Medulla oblongata (tissue), 1 donor: Measurements from ENCODE around the gene TOLLIP.
A peak's percentile ranks its signal among the peaks of the same experiment; 100 is the strongest.
"Not testable (repeated sequence)": the region's sequence is repeated elsewhere in the genome, so short reads cannot be mapped to it uniquely, and the experiment has no call there.

Experiments
- DNase-seq: peaks from one replicate; pipeline ENCODE4 v3.0.0-alpha.2; 2015; ENCODE audit errors: extremely low spot score

TOLLIP gene

DNA sequence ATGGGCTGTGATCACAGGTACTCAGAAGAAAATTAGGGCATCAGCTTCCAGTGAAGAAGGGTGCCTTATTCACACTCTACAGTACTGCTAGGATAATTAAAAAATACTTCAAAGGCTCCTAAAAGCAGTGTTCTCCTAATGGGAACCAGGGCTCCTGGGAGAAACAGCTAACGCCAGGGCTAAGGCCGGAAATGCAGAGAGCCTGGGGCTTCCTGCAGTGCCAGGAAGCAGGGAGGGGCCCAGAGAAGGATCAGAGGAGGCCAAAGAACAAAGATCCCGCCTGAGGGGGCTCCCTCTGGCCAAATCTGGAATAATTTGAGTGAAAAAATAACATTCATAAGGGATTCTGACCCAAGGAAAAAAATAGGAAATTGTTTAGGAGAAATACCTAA is 27.5 kb downstream of the TOLLIP start:
- DNase-seq = no peak

DNA sequence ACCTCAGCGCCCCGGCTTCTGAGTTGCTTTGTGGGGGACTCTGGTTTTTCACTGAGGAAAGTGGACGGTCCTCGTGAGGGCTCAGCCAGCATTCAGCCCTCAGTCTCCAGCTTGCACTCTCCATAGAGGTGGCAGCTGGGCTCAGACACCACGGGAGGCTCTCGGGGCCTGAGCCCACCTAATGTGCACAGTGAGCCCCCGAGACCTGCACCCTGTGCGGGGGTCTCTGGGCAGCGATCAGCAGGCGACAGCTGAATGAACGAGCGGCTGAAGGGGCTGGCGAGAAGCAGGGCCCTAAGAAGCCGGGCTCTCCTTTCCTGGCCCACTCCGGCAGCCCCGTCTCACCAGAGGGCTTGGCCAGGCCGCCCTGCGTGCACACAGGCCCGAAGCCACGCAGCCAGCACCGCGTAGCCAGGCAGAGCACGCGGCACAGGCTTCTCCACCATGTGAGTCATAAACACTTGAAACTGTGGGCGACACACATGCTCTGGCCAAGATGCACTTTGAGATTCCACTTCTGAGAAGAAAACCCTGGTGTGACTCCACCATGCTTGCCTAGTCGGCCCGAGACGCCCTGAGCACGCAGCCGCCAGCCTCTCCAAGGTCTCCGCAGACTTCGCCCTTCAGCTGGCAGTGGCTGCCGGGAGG is 28.0 kb downstream of the TOLLIP start:
- no peak for DNase-seq

DNA sequence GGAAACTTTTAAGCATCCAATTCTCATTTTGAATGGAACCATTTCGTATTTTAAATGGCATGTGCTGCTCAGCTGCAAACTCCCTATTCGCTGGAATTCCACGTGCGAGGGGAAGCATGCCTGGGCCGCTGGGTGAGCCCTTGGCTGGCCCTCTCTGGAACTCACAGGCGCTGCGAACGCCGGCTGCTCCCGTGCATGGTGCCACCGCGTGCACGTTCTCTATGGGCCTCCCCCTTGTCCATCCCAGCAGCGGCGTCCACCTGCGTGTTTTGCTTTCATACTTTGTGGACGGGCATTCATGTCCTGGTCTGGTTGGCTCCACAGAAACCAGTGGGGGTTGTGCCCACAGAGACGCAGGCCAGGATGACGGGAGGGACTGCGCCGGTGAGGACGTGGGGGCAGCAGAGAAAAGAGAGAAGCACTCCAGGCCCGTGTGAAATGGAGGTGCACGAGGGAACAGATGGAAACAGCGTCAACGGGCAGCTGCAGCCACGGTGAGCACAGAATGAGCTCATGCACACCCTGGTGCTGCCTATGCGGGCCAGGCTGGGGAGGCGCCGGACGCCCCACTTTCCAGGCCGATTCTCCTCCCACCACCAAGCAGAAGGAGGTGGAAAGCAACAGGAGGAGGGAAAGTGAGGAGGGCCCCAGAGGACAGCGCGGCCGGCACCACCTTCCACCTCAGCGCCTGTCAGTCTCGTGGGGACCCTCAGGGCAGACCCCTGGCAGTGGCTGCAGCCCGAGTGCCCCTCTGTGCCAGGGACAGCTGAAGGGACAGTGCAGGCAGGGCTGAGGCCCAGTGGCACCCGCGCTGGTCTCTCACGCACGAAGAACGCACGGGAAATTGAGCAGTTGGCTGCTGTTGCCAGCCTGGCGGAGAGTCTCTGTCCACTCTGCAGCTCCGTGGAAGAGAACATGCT is 29.1 kb downstream of the TOLLIP start:
- no peak for DNase-seq

DNA sequence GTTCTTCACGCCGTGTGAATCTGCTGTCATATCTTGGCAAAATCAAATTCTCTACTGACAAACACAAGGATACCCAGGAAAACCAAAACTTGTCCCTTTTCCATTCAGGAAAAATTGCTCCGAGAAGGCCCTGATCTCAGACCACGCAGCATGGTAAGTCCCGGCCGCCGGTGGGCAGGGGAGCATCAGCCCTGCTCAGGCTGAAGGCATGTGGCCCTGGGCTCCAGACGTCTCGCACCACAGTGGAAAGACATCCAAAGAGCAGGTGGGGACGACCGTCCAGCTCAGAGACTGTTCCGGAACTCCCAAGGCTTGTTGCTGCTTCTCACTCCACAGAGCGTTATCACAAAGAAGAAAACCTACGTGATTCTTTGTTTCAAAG is 29.8 kb downstream of the TOLLIP start:
- no peak for DNase-seq

DNA sequence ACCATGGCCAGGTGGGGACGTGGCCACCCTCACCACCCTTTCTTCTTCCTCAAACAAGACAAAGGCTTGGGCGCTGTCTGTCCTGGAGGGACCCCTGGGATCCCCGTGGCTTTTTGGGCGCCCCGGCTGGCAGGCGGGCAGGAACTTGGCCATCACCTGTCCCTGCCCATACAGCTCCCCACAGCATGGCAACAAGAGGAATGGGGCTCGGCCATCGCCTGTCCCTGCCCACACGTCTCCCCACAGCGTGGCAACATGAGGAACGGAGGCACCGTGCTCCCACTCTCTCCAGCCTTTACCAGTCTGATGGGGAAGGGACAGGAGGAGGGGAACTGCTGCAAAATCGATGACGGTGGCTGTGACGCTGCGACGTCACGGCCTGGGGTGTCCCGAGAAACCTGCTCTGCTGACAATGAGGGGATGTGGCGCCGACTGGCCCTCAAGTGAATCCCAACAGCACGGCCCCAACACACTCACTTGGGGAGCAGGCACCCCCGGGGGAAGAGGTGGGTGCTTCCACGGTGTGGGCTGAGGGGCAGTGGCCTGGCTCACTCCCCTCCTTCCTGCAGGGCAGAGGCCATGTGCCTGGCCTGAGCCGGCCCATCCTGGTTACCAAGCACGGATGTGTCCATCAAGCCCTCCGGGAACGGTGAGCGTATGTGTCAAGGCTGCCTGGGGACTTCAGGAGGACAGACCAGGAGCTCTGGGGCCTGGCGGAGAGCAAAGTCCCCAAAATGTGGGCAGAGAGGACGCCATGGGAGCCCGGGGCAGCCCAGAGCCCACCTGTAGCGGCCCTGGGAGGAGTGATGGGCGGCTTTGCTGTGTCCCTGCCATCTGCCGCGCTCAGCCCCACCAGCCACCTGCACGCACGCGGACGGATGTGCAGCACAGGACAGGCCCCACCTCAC is 30.4 kb downstream of the TOLLIP start:
- no peak for DNase-seq

DNA sequence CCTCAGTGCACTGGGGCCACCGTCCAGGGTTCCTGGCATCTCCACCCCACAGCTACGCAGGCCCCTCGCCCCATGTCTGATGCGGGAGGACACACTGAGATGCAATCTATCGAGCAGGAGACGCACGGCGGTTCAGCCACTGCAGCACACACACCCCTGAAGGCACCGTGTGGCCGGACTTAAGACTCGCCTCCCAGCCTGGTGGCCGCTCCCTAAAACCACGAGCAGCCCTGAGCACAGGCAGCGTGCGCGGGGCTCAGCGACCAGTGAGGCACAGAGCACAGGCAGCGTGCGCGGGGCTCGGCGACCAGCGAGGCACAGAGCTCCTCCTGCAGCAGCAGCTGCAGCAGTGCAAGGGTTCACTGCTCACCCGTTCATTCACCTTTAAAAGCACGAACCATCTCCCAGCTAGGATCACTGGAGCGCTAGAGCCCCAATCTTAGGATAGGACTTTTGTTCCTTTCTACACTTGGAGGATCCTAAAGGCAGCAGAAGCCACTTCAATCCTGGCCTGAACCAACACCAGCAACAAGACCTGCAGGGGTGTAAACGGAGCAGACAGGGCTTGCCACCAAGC is 31.4 kb downstream of the TOLLIP start:
- DNase-seq = no peak

DNA sequence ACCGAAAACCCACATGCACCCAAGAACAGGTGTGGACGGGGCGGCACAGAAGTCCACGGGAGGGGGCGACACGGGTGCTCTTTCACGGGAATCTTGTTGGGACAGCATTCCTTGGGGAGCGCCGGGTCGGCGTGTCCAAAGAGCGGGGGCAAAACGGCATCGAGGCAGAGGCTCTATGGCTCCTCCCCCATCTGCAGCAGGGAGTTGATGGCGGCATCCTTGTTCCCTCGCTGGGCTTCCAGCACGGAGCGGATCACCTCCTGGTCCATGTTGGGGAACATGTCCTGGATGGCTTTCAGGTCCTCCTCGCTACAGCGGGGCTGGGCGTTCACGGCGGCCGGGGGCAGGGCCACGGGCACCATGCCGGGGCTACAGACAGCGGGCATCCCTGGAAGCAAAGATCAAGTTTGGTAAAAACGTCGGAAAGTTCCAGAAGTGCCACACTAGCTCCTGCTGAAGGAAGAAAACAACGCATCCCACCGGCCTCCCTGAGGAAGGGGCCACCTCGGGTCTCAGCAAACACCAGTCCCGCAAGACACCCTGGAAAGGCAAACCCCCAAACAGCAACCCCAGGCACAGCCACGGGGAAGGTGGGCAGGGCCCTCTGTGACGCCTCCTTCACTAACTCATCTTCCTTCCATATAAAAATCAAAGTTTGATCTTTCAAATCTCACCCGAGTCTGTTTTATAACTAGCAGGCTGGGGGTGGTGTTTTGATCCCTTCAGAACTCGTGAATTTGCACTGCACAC is 32.4 kb downstream of the TOLLIP start:
- no peak for DNase-seq

DNA sequence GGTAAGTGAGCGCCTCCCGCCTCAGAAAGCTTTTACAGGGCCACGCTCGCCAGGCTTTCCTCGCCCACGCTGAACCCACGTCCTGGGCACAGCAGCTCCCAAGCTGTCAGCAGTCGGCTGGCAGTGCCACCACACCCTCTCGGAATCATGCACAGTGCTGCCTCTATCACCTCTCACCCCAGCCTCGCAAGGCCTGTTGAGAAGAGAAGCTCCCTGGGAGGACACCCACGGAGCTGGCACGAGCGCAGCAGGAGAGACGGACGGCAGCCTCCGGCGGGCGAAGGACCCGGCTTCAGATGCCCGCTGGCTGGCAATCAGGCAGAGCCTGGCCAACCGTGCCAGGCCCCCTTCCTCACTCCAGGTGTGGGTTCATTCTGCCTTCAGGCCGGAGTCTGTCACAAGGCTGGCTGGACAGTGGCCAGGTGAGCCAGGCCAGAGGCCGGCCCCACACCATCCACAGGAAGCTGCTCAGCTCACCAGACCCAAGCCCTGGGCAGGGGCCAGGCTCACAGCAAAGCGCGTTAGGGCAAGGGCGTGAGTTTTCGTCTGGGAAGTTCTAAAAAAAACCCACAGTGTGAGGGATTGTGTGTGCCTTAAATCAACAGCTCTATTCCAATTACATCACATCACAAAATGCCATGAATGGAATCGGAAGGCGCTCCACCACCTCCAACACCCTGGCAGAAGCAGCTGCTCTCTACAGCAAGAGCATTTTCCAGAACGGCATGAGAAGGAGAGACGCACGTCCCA is 33.2 kb downstream of the TOLLIP start:
- DNase-seq = no peak

DNA sequence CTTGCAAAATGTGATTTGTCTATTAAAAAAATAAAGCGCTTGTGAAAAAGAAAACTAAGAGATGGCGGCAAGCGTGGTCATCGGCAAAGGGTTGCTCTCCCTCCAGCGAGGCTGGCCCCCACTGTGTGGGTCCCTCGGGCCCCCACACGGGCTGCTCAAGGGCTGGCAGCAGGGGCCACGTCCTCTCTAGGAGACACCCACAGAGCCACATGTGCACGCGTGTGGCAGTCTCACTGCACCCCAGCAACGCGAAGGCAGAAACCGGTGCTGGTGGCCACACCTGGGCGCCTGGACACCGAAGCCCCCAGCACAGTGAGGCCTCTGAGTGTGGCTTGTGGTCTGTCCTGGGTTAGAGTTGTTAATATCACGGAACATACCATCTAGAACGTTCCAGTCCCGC is 34.4 kb downstream of the TOLLIP start:
- no peak for DNase-seq

DNA sequence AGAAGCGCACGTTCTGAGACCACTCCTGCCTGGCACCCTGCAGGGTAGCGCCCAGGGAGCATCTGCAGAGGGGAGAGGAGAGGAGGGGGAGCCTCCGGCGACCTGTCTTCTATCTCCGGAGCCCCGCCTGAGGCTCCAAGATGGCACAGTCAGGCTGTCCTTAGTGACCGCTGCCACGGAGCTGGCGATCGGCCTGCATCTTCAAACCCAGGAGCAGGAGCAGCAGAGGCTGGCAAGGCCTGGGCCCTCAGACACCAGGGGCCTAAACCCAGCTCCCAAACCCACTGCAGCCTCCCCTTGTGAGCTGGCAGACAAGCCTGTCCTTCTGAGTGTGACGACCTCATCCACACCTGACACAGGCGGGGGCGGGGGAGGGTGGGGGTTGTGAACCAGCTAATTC is 34.9 kb downstream of the TOLLIP start:
- no peak for DNase-seq

DNA sequence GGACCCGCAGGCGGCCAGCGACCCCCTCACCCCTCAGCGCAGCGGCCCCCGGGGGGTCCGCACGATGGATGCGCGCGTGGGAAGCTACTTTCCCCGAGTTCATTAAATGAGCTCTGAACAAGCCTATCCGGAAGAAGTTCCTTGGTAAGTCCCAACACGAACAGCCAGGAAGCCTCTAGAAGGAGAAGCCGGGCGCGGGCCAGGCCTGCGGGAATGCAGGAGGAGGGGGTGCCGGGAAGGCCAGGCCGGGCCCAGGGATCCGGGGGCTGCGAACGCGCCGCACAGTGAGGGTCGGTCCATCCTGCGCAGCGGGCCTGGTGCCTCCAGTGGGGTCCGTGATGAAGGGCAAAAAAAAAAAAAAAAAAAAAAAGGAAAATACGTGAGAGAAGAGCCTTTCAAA is 36.9 kb downstream of the TOLLIP start:
- no peak for DNase-seq

DNA sequence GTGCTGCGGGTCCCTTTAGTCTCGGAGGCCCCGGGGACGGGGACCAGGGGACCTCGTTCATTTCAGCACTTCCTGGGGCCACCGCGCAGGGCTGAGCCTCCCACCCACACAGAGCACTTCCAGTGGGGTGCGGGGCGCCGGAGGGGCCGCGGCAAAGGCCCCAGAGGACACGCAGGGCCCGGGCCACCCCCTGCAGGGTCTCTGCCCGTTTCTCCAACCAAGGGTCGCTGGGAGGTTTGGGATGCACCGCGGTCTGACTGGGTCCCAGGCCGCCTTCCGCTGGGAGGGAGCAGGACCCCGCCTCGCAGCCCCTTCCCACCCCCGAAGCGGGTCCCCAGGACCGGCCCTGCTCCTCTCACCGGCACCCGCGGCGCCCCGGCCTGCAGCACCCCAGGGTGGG is 37.5 kb downstream of the TOLLIP start:
- DNase-seq = no peak

DNA sequence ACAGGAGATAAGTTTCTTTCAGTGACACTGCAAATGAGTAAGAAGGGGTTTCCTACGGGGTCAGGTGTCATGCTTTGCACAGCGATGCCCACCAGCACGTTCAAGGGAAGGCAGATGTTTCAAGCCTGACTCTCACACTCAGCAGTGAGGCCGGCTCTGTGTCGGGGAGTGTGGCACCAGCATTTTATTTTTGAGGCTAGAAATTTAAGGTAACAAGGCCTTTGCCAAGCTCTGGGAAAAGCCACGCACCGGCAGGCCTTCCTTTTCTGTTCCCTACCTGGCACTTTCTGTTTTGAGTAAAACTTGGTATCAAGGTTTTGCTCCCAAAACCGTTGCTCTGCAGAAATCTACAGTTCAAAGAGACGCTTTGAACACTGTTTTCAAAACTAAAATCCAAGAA is 38.0 kb downstream of the TOLLIP start:
- no peak for DNase-seq

DNA sequence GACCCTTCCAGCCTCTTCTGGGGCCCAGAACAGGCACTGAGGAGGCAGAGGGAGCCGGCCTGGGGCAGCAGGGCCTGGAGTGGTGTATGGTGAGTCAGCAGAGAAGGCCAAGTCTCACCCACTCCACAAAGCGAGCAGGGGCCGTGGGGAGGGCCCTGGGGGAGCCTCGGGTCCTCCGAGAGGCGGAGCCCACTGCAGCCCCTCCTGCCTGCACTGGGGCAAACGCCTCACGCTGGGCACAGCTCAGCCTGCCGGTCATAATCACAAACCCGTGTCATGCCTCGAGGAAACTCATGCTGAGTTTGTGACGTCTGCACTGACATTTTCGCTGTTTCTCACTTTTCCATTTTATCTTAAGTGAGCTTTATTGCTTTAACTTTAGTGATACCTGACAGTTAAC is 38.4 kb downstream of the TOLLIP start:
- no peak for DNase-seq

DNA sequence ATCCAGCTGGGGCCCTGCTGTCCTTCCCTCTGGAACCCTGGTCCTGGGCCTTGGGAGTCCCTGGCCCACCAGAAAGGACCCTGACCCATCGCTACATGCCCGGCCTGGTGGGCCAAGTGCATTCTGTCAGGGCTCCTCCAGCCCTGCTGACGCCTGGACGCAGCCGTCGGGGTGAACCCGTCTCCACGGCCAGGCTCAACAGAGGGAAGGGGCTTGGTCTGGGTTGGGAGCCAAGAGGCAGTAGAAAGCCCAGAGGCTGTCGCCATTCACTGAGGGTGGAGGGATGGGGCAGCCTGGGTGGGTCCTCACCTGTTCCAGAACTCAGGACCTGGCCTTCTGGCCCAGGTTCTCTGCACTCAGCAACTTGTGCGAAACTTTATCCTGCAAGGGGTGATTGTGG is 39.0 kb downstream of the TOLLIP start:
- no peak for DNase-seq

DNA sequence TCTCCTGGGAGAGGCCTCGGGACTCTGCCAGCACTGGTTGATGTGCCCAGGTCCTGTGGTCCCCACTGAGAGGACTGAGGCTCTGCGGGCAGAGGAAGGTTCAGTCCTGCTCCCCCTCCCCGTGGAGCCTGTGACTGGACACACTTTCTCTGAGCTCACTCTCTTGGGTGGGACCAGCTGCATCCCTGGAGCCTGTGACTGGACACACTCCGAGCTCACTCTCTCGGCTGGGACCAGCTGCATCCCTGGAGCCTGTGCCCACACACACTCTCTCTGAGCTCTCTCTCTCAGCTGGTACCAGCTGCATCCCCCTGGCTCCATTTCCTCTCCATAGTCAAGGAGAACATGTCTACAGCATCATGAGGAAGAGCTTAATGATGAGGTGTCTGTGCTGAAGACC is 39.5 kb downstream of the TOLLIP start:
- DNase-seq = no peak

DNA sequence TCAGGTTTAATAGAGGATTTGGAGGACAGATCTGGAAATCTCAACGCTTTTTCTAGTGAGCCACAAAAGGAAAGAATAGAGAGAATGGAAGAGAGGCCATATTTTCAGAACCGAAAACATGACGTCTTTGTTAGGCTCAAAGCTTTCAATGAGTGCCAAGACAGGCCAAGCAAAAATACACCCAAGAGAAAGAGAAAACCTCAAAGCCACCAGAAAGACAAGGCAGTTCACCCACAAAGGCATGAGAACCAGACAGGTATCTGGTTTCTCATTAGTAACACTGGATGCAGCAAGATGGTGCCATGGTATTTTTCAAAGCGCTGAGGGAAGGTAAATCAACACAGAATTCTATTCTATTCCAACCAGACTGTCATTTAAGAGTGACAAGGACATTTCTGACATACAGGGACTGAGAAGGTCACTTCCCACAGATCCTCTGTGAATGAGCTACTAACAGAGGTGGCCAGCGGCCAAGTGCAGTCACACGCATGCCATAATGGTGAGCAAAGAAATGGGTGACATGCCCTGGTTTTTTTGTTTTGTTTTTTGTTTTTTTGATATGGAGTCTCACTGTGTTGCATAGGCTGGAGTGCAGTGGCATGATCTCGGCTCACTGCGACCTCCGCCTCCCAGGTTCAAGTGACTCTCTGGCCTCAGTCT is 41.9 kb downstream of the TOLLIP start:
- DNase-seq = peak; percentile 46

DNA sequence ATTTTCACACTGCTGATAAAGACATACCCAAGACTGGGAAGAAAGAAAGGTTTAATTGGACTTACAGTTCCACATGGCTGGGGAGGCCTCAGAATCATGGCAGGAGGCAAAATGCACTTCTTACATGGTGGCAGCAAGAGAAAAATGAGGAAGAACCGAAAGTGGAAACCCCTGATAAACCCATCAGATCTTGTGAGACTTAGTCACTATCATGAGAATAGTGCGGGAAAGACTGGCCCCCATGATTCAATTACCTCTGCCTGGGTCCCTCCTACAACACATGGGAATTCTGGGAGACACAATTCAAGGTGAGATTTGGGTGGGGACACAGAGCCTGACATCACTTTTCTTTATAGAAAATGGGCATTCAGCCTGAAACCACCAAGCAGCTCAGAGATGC is 42.5 kb downstream of the TOLLIP start:
- DNase-seq = not testable (repeated sequence)

DNA sequence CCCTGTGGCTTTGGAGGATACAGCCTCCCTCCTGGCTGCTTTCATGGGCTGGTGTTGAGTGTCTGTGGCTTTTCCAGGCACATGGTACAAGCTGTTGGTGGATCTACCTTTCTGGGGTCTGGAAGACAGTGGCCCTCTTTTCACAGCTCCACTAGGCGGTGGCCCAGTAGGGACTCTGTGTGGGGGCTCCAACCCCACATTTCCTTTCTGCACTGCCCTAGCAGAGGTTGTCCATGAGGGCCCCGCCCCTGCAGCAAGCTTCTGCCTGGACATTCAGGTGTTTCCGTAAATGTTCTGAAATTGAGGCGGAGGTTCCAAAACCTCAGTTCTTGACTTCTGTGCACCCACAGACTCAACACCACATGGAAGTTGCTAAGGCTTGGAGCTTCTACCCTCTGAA is 44.0 kb downstream of the TOLLIP start:
- not testable (repeated sequence) for DNase-seq

DNA sequence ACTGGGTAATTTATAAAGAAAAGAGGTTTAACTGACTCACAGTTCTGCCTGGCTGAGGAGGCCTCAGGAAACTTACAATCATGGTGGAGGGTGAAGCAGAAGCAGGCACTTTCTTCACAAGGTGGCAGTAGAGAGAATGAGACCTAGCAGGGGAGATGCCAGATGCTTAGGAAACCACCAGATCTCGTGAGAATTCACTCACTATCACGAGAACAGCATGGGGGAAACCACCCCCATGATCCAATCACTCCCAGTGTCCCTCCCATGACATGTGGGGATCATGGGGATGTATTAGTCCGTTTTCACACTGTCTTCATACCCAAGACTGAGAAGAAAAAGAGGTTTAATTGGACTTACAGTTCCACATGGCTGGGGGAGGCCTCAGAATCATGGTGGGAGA is 45.0 kb downstream of the TOLLIP start:
- DNase-seq = peak; percentile 31
